AG08395 (cell line): ENCODE data around the gene IQGAP2.

ENCODE experiments used
- DNase-seq: peaks from one replicate; pipeline ENCODE4 v3.0.0; 2012; ENCODE audit warnings: mixed read lengths, low spot score

The IQGAP2 gene

DNA sequence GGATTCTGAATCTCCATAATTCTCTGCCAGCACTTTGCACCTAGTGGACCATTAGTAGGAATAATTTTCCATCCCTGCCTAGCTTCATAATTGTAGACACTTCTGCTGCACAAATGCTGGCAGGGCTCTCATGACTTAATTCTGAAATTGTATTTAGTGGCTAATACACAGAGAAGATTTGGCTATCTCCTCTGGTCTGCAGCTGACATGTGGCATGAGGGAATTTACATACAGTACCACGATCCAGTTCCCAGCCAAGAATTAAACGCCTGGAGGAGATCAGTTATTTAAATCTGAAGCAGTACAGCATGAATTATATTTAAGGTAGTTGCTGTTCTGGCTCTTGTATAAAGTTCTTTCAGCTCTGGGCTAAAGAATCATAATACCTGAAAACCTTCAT lies 46.5 kb downstream of the IQGAP2 start:
- no peak for DNase-seq

DNA sequence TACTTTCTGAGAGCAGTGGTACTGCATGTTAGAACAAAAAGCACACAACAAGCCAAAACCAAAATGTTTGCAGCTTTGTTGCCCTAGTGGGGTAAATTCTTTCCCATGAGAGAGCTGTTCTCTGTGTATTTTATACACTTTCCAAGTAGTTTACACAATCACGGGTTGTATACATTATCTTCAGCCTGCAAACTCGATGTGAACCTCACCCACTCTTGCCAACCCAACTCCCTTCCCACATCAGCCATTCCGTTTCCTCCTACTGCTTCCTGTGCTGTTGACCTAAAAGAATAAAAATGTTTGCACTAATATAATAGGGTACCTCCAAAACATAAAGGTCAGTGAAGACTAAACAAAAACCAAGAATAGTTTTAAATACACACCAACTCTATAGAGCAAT lies 47.0 kb downstream of the IQGAP2 start:
- no peak for DNase-seq

- no peak for DNase-seq
These were observed 48.1 kb downstream of the IQGAP2 start for GRCh38 chr5:76451031-76451701.

GRCh38 chr5:76455531-76456133 lies 52.5 kb downstream of the IQGAP2 start:
- DNase-seq: no peak

- DNase-seq: no peak
These were observed 53.2 kb downstream of the IQGAP2 start for GRCh38 chr5:76456258-76456657.

- DNase-seq: no peak
These were observed 54.8 kb downstream of the IQGAP2 start for GRCh38 chr5:76457674-76458485.

- DNase-seq: no peak
These were observed 55.4 kb downstream of the IQGAP2 start for GRCh38 chr5:76458486-76458830.

DNA sequence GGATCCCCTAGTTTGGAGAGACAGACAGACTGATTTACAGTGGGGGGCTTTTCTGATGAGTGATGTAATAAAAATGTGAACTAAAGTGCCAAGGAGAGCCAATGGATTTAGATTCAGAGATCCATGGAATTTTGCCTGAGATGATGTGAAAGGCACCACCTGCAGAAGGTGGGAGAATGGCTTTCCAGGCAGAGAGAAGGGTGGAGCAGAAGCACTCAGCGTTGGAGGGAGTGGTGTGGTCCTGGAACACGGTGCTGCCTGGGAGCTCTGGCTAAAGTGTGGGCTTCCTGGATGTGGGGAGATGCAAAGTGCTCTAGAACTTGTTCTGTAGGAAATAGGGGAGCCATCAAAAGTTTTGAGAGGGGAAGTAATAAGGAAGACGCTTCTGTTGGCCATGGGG lies 57.0 kb downstream of the IQGAP2 start:
- DNase-seq: no peak

- DNase-seq: no peak
These were observed 59.1 kb downstream of the IQGAP2 start for GRCh38 chr5:76462097-76462667.

GRCh38 chr5:76467216-76467615 lies 64.1 kb downstream of the IQGAP2 start:
- no peak for DNase-seq

DNA sequence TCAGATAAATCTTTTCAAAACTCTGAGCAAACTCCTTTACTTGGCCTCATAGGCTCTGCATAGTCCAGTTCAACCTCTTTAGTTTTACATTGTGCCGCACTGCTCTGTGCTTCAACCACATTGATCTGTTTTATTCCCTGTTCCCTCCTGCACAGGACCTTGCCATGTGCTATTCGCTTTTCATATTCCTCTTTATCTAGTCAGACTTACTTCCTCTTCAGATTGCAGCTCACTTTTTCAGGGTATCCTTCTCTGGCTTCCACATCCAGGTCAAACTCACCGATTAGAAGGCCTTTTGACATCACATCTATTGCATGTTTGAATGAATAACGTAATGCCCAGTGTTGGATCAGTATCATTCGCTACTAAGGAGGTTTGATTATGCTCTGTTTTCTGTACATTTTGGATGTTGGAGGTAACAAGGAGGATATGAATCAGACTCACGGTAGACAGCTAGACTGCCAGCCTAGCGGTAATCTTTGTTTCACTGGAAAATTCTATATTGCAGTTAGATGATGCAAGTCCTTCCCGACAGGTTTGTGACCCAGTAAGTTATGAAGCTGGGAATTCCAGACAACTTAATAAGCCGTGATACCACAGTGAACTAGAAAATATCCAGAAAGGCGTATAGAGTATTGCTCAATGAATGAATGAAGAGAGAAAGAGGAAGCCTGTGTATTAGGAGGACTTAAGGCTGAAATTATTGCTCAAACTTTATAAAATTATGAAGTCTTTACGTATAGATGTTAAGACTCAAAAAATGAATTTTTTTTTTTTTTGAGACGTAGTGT lies 65.7 kb downstream of the IQGAP2 start:
- DNase-seq: no peak

- DNase-seq: no peak
These were observed 66.7 kb downstream of the IQGAP2 start for GRCh38 chr5:76469656-76470290.

DNA sequence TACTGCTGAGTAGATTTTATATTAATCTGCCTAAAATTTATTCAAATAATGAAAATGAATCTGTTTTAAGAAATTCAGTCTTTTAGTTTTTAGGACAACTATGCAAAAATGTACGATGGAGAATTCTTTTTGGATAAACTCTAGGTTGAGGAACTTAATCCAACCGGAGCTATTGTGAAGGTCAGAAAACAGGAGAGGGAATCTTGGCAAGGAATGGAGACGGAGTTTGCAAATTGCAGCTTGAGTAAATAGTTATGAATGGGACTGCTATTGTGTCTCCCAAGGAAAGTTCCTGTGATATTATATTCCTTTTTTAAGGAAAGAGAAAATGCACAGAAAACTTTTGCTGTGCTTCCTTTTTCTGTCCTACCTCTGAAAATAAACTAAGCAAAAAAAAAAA lies 67.9 kb downstream of the IQGAP2 start:
- DNase-seq: no peak

DNA sequence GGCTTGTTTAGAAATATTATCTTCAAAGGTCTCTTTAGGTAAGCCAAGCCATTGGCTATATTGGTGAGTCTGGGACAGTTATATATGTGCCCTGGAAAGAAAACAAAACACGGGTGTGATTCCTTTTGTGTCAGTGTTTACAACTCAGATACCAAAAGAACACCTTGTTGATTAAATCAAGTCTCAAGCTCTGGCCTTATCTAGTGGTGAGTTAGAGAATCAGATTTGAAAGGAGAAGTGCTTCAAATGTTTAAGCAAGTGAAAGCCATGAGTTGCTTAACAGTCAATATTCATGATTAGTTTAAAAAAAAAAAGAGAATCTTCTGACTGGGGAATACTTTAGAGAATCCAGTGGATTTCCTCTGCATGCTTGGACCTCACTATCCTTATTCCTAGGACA lies 68.3 kb downstream of the IQGAP2 start:
- DNase-seq: no peak

DNA sequence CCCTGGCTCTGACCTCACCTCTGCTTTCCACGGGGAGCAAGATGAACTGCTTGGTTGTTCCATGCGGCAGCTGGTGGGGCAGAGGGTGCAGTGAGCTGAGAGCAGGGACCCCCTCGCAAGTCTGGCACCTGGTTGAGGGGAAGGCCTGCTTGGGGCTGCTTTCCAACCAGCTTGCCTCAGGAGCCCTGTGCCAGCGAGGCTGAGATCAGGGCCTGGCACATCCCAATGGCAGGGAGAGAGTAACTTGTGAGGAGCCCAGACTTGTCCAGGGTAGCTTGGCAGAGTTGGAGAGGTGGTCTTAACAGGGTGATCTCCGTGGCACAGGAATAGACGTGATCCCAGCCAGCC lies 68.9 kb downstream of the IQGAP2 start:
- DNase-seq: no peak

DNA sequence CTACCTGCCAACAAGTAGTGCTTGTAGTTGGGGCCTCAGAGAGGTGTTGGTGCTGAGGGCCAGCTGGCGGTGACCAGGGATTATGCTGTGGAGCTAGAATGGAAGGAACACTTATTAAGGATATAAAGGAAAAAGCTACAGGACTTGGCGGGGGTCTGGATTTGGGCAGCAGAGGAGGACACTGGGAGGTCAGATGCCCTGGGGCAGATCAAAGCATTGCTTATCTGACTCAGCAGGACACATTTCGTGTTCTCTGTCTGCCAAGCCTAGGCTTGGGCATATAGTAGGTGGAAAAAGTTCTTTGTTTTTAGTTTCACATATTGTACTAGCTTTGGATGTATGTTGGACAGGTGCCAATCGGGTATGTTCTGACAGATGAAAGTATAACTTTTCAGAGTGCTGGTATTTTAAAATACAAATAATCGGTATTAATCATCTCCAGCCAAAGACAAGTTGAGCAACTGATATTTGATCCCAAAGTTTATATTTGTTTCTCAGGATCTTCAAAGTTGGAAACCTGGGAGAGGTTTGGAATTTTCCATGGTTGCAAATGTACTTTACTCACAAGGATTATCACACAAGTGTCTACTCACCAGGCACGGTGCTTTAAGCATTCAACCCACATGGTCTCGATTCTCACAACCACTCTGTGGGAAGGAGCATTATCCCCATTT lies 69.4 kb downstream of the IQGAP2 start:
- no peak for DNase-seq

DNA sequence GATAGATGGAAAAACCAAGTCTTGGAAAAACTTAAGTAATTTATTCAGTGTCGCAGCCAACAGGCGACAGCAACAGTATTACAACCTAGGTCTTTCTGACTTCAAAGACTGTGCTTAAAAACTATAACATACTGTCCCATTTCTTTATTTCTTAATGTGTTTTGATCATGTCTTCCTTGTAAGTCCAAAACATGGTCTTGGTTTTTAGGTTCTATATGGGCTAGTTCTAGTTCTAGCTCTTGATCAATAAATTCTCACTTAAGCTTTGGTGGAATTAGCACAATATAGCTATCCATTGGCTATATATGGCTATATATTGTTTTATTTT lies 69.9 kb downstream of the IQGAP2 start:
- no peak for DNase-seq

- no peak for DNase-seq
These were observed 70.6 kb downstream of the IQGAP2 start for GRCh38 chr5:76473661-76474060.

DNA sequence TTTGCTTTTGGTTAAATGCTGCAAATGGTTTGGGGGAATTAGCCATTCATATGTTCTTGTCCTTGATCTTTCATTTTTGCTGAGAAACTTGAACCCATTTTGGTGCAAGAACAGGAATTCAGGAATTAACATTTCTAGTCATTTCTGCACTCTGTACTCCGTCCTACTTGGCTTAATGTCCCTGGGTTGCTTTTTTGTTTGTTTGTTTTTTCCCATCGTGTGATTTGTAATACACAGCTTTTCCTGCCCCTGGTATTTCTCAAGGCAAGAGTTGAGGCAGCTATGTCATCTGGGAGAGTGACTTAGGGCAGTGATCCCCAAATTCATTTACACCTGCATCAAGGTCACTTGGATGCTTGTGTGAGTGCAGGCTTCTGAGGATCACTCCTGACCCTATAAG lies 71.3 kb downstream of the IQGAP2 start:
- no peak for DNase-seq

GRCh38 chr5:76475385-76475784 lies 72.3 kb downstream of the IQGAP2 start:
- DNase-seq: no peak

DNA sequence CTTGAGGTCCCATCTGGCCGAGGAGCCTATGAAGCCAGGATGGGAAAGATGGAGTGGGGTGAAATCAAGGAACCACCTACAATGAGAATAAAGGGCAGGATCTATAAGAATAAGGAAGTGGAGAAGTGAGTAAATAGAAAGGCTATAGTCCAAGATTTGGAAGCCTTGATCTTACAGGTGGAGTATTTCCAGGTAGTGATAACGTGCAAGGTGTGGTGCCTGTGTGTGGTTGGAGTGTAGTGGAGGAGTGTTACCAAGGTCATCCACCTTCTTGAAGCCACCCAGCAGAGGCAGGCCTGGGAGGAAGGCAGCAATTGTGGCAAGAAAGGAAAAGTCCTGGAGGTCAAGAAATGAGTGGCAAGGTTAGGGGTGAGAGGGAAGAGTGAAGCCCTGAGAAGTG lies 72.9 kb downstream of the IQGAP2 start:
- no peak for DNase-seq
